ENCODE data around the gene C22orf42.

DNA sequence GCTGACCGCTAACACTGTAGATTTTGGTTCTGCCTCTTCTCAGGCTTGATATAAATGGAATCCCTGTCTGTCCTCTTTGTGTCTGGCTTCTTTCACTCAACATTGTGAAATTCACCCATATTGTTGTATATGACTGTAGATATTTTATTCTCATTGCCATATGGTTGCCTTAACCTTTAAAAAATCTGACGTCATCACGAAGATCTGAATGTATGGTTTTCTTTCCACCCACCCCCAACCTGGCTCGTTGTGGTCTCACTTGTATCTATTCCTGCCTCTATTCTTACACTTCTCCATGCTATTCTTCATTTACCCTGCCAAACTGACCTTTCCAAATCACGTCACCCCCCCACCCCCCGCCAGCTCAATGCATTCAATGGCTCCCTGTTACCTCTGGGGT lies 21.9 kb upstream of the C22orf42 start:
- TF ChIP-seq, protein P1, sequence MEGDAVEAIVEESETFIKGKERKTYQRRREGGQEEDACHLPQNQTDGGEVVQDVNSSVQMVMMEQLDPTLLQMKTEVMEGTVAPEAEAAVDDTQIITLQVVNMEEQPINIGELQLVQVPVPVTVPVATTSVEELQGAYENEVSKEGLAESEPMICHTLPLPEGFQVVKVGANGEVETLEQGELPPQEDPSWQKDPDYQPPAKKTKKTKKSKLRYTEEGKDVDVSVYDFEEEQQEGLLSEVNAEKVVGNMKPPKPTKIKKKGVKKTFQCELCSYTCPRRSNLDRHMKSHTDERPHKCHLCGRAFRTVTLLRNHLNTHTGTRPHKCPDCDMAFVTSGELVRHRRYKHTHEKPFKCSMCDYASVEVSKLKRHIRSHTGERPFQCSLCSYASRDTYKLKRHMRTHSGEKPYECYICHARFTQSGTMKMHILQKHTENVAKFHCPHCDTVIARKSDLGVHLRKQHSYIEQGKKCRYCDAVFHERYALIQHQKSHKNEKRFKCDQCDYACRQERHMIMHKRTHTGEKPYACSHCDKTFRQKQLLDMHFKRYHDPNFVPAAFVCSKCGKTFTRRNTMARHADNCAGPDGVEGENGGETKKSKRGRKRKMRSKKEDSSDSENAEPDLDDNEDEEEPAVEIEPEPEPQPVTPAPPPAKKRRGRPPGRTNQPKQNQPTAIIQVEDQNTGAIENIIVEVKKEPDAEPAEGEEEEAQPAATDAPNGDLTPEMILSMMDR (IDR thresholded peaks at IDR 0.05 in 8 of 11, conservative IDR thresholded peaks at IDR 0.05 in 3 of 11) = no peak
- TF ChIP-seq POLR2AphosphoS5 (IDR thresholded peaks at IDR 0.05) = no peak
- no peak for TF ChIP-seq POLR2A (IDR thresholded peaks at IDR 0.05)

Data from spleen (tissue), 7 donors.